H1 (cell line): ENCODE data around the gene TMBIM1. TPM values are rescaled to one million over a fixed set of nuclear protein-coding genes. Genes with fewer than 3 reads are reported as not detected.

ENCODE experiments used
- ATF3 ChIP-seq: IDR thresholded peaks from 2 replicates; pipeline ENCODE4 v1.6.1; 2011; ENCODE audit warnings: low read depth, mild to moderate bottlenecking, low read length; ENCODE audit not compliant: insufficient read depth
- CBX8 ChIP-seq: fragments of 300-800, 300-1000 bp; sonication (generic); IDR thresholded peaks from 2 replicates; pipeline ENCODE4 v1.7.1; 2016; ENCODE audit warnings: low read depth, low read length, borderline replicate concordance
- CHD7 ChIP-seq: fragments of 300-600 bp; sonication (generic); IDR thresholded peaks from 2 replicates; pipeline ENCODE4 v1.7.1; 2012; ENCODE audit warnings: low read length, moderate library complexity, mild to moderate bottlenecking, inconsistent platforms; ENCODE audit not compliant: insufficient replicate concordance
- CREB1 ChIP-seq: IDR thresholded peaks from 2 replicates; pipeline ENCODE4 v1.6.1; 2012; ENCODE audit warnings: inconsistent platforms
- MAX ChIP-seq: IDR thresholded peaks from 2 replicates; pipeline ENCODE4 v1.6.1; 2012; ENCODE audit warnings: inconsistent platforms
- RFX5 ChIP-seq: IDR thresholded peaks from 2 replicates; pipeline ENCODE4 v1.6.1; 2011; ENCODE audit warnings: low read depth, low read length, improper control_type of control experiment, borderline replicate concordance
- SIRT6 ChIP-seq: IDR thresholded peaks from one replicate; pipeline ENCODE4 v1.7.1; 2012; ENCODE audit warnings: low read length, inconsistent platforms
- polyA plus RNA-seq, 7 experiments: library from polyadenylated mRNA; depleted of rRNA in 3 of 7; stranded (reverse) in 5 of 7; unstranded in 2 of 7; fragments of >200 nt in 5 of 7; fragments of 200-250 nt in 2 of 7; gene quantifications; 1 replicate in 5 of 7; 2 replicates in 1 of 7; 4 replicates in 1 of 7; pipeline versions ENCODE4 v1.2.1 to v1.2.3, GENCODE V29; 2011 to 2013; ENCODE audit warnings: missing spikeins in 2 of 7, mixed read lengths in 2 of 7
- total RNA-seq: library from RNA; stranded (reverse); fragmentation: NEBNext Ultra II Directional; extraction: Animal tissue kit (Norgen Biotek cat#: 25700); gene quantifications from 2 replicates; pipeline ENCODE4 v1.2.1, GENCODE V29; 2021

The TMBIM1 gene
- total and polyA plus RNA-seq, 2 of the 8 experiments (the other 6 are each of a cell fraction or from before 2014, with no cell fraction given): 22.1 to 36.8 TPM

GRCh38 chr2:218290316-218291261 is 1.7 kb downstream of the TMBIM1 start (continued):
- TF ChIP-seq MAX (no peak), RFX5 (no peak), ATF3 (no peak), CBX8 (no peak), SIRT6 (no peak), CREB1 (no peak), CHD7 (no peak)
